ENCODE results near the gene TMEM41B.

- TF ChIP-seq CTCF (IDR thresholded peaks at IDR 0.05): no peak
- TF ChIP-seq ZFX (IDR thresholded peaks at IDR 0.05; ENCODE audit: borderline replicate concordance): no peak
Measured at GRCh38 chr11:9332655-9333054, 18.3 kb upstream of the TMEM41B start.
